Skin epidermis (tissue), 12 donors: ENCODE results near the gene DHX15.
"Not testable (repeated sequence)": the region's sequence is repeated elsewhere in the genome, so short reads cannot be mapped to it uniquely, and the experiment has no call there.

Experiments used
- H3K27ac ChIP-seq, 21 experiments: fragments of 200-600 bp; sonication (generic) in 11 of 21; one replicate each; pipeline ENCODE4 v1.5.0; 2020; ENCODE audit warnings: mild to moderate bottlenecking in 3 of 21, inconsistent platforms in 2 of 21, moderate library complexity in 2 of 21
- H3K4me3 ChIP-seq, 7 experiments: fragments of 200-600 bp; sonication (generic) in 2 of 7; one replicate each; pipeline ENCODE4 v1.5.0; 2020; ENCODE audit warnings: inconsistent platforms in 2 of 7, mild to moderate bottlenecking in 2 of 7, moderate library complexity in 1 of 7

DHX15 gene

GRCh38 chr4:24508541-24508940 is 75.8 kb downstream of the DHX15 start:
- no peak overlapping the region for H3K27ac ChIP-seq
- no peak overlapping the region for H3K4me3 ChIP-seq

GRCh38 chr4:24507439-24507838 is 76.9 kb downstream of the DHX15 start:
- Histone ChIP-seq H3K4me3 (no peak overlapping the region), H3K27ac (no peak overlapping the region)

- not testable (repeated sequence) for H3K27ac ChIP-seq, H3K4me3 ChIP-seq
Measured at GRCh38 chr4:24503090-24503489, 81.3 kb downstream of the DHX15 start.

DNA sequence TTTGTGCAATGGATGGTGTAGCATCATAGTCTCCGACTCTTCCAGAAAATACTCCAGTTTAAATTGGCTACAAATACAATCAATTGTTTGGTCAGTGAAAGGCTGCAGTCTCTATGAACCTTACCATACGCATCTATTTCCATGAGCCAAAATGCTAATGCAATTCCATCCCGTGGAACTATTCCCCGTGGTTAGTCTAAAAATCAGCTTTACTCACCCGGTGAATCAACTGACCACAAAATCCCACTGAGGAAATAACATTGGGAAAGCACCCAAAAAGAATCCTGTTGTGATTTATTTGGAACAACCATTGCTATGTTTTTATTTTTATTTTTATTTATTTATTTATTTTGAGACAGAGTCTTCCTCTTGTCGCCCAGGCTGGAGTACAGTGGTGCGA is 87.1 kb downstream of the DHX15 start:
- Histone ChIP-seq H3K4me3 (no peak overlapping the region), H3K27ac (no peak overlapping the region)

GRCh38 chr4:24496597-24496996 is 87.8 kb downstream of the DHX15 start:
- no peak overlapping the region for H3K4me3 ChIP-seq
- no peak overlapping the region for H3K27ac ChIP-seq

DNA sequence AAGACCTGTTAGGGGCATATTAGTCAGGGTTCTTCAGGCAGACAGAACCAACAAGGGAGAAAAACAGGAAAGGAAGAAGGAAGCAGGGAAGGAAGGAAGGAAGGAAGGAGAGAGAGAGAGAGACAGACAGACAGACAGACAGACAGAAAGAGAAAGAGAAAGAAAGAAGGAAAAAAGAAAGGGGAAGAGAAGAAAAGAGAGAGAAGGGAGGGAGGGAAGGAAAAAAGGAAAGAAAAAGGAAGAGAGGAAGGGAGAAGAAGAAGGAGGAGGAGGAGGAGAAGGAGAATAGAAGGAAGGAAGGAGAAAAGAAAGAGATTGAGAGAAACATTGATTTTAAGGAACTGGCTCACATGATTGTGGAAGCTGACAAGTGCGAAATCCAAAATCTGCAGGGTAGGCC is 89.0 kb downstream of the DHX15 start:
- no peak overlapping the region for H3K4me3 ChIP-seq
- H3K27ac ChIP-seq = no peak overlapping the region

- no peak overlapping the region for H3K27ac ChIP-seq
- H3K4me3 ChIP-seq = no peak overlapping the region
Measured at GRCh38 chr4:24489870-24490269, 94.5 kb downstream of the DHX15 start.

DNA sequence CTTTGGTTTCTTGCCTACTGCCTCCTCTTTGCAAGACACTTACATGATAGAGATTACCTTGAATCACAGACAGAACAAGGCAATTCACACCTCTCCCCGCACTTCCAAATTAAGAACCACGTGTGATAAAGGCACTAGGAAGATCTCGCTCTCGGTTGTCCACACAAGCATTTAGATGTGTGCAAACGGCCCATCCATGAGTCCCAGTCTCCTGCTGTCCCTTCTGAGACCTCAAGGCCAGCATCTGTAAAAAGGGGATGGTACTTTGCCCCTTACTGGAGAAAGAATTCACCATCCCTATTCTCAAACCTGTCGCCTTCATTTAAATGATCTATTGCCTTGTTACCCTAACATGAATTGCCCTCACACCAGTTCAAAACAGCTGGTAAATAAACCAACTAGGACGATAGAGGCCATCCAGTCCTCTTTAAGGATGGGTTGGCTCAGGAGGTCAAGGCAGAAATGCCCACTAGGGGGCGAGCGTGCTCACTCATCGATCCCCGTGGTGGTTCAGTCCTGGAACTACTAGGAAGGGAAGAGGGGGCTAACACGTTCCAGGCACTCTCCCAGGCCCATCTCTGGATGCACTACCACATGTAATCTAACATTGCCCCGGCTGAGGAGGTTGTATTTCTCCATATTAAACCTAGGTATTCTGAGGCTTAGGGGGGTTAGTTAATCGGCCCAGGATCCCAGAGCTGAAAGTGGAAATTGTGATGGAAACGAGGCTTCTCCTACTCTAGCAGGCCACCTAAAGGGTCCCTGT is 95.8 kb downstream of the DHX15 start:
- Histone ChIP-seq H3K4me3 (no peak overlapping the region), H3K27ac (no peak overlapping the region)

- H3K4me3 ChIP-seq = no peak overlapping the region
Measured at GRCh38 chr4:24482871-24483270, 101.5 kb downstream of the DHX15 start.

GRCh38 chr4:24477919-24478318 is 106.4 kb downstream of the DHX15 start:
- no peak overlapping the region for H3K27ac ChIP-seq
- H3K4me3 ChIP-seq = no peak overlapping the region

More at GRCh38 chr4:24482871-24483270, 101.5 kb downstream of the DHX15 start:
- H3K27ac ChIP-seq = no peak overlapping the region
